B cell (primary cell): Measurements from ENCODE around the gene EHF. TPM values are rescaled to one million over a fixed set of nuclear protein-coding genes. Genes with fewer than 3 reads are reported as not detected.

Experiments
- ATAC-seq: fragments of 200-7000 bp; cut with Tn5 transposase; one replicate; pipeline ENCODE4 v1.10.0; 2021; ENCODE audit warnings: low read depth, mild to moderate bottlenecking, moderate number of reproducible peaks, moderate library complexity
- CTCF ChIA-PET: fragments of 350-600 bp; sonication (Branson Sonifier 250); formaldehyde crosslinking; loops from one replicate; lab custom pipeline; 2021; ENCODE audit warnings: antibody characterized with exemption, inconsistent platforms; lab: Charles Lee
- POLR2A ChIA-PET: fragments of 350-600 bp; sonication (Branson Sonifier 250); formaldehyde crosslinking; loops from one replicate; lab custom pipeline; 2021; ENCODE audit warnings: antibody characterized with exemption; lab: Charles Lee
- DNase-seq: peaks from one replicate; pipeline ENCODE4 v3.0.0; 2013
- H2AFZ ChIP-seq: 2 replicates; pipeline ENCODE4 v1.6.1; 2012; ENCODE audit warnings: mild to moderate bottlenecking, low read depth, low read length; ENCODE audit not compliant: insufficient read depth, poor library complexity, severe bottlenecking
- H3K27ac ChIP-seq, 2 donors: 1 replicate in 1 of 2; 2 replicates in 1 of 2; pipeline ENCODE4 v1.5.1; 2012 to 2013; ENCODE audit warnings: low read length in 2 of 2, mild to moderate bottlenecking in 2 of 2, moderate library complexity in 1 of 2
- H3K27me3 ChIP-seq, 4 experiments: fragments of 200-600 bp in 1 of 4; sonication (generic) in 1 of 4; replicated peaks in 1 of 4; 1 replicate in 2 of 4; 2 replicates in 2 of 4; pipeline versions ENCODE4 v1.6.1 to v1.7.0; 2013 to 2016; ENCODE audit warnings: low read length in 3 of 4, mild to moderate bottlenecking in 2 of 4, mixed read lengths in 1 of 4, moderate library complexity in 1 of 4; ENCODE audit not compliant: insufficient read depth in 4 of 4, control insufficient read depth in 3 of 4; ENCODE audit errors: control extremely low read depth in 1 of 4
- H3K36me3 ChIP-seq, 2 experiments: replicated peaks in 1 of 2; 1 replicate in 1 of 2; 2 replicates in 1 of 2; pipeline versions ENCODE4 v1.6.1 to v1.7.1; 2013; ENCODE audit warnings: low read length in 1 of 2; ENCODE audit not compliant: insufficient read depth in 2 of 2, control insufficient read depth in 1 of 2; ENCODE audit errors: control extremely low read depth in 1 of 2, extremely low read depth in 1 of 2
- H3K4me1 ChIP-seq, 2 donors: fragments of 200-600 bp in 1 of 2; sonication (generic) in 1 of 2; 1 replicate in 1 of 2; 2 replicates in 1 of 2; pipeline versions ENCODE4 v1.5.1 to v1.6.1; 2013 to 2017; ENCODE audit warnings: low read length in 2 of 2; ENCODE audit not compliant: control insufficient read depth in 2 of 2, insufficient read depth in 2 of 2
- H3K4me2 ChIP-seq: replicated peaks from 2 replicates; pipeline ENCODE3; 2012; ENCODE audit warnings: mild to moderate bottlenecking, low read depth, low read length; ENCODE audit not compliant: poor library complexity, severe bottlenecking
- H3K4me3 ChIP-seq, 5 experiments: fragments of 200-600 bp in 1 of 5; sonication (generic) in 1 of 5; 1 replicate in 3 of 5; 2 replicates in 2 of 5; pipeline versions ENCODE4 v1.5.1 to v1.7.0; 2011 to 2016; ENCODE audit warnings: low read length in 4 of 5, mild to moderate bottlenecking in 4 of 5, low read depth in 2 of 5, control low read depth in 1 of 5, moderate library complexity in 1 of 5; ENCODE audit not compliant: insufficient read depth in 1 of 5; ENCODE audit errors: control extremely low read depth in 1 of 5, extremely low read depth in 1 of 5
- H3K79me2 ChIP-seq: fragments of 200-600 bp; sonication (generic); one replicate; pipeline ENCODE4 v1.6.0; 2016; ENCODE audit warnings: low read length; ENCODE audit not compliant: control insufficient read depth, insufficient read depth
- H3K9ac ChIP-seq: fragments of 200-600 bp; sonication (generic); 2 replicates; pipeline ENCODE4 v1.6.1; 2017; ENCODE audit warnings: mild to moderate bottlenecking, low read length, moderate library complexity
- H3K9me3 ChIP-seq, 3 donors: one replicate each; pipeline versions ENCODE4 v1.6.1 to v1.7.1; 2013; ENCODE audit warnings: low read length in 2 of 3; ENCODE audit not compliant: control insufficient read depth in 2 of 3, insufficient read depth in 1 of 3; ENCODE audit errors: control extremely low read depth in 1 of 3
- H4K20me1 ChIP-seq: 2 replicates; pipeline ENCODE4 v1.6.0; 2012; ENCODE audit warnings: mild to moderate bottlenecking, low read length; ENCODE audit not compliant: insufficient read depth, control insufficient read depth, poor library complexity, severe bottlenecking
- H3K27ac Mint-ChIP-seq: one replicate; pipeline ENCODE4 v1.8.0; 2021; ENCODE audit warnings: mixed read lengths
- H3K27me3 Mint-ChIP-seq: one replicate; pipeline ENCODE4 v1.8.0; 2021; ENCODE audit warnings: mixed read lengths
- H3K4me1 Mint-ChIP-seq: one replicate; pipeline ENCODE4 v1.8.0; 2021; ENCODE audit warnings: mixed read lengths
- H3K4me3 Mint-ChIP-seq: one replicate; pipeline ENCODE4 v1.8.0; 2021; ENCODE audit warnings: mixed read lengths
- H3K9me3 Mint-ChIP-seq: one replicate; pipeline ENCODE4 v1.8.0; 2022; ENCODE audit warnings: mixed read lengths; ENCODE audit not compliant: insufficient read depth
- EZH2 ChIP-seq: IDR thresholded peaks from 2 replicates; pipeline ENCODE4 v1.6.1; 2012; ENCODE audit warnings: borderline replicate concordance, low read depth, mild to moderate bottlenecking, moderate library complexity, low read length; ENCODE audit not compliant: insufficient read depth, poor library complexity, severe bottlenecking
- WGBS: methylation state at CpG from one replicate; pipeline ENCODE4 v1.1.5; 2013; ENCODE audit warnings: missing lambda C conversion rate; ENCODE audit not compliant: insufficient coverage; 5-methylcytosine and 5-hydroxymethylcytosine counted together
- intact Hi-C: fragments of 100-400 bp; cut with micrococcal nuclease; formaldehyde crosslinking; loops from one replicate; pipeline ENCODE4 v1.10.0; 2022
- polyA plus RNA-seq: library from polyadenylated mRNA; depleted of rRNA; stranded (reverse); fragments of >200 nt; gene quantifications from 2 replicates; pipeline ENCODE4 v1.2.3, GENCODE V29; 2012
- total RNA-seq, 2 donors: library from RNA; stranded (reverse); fragments of 120-200 nt in 1 of 2; gene quantifications; 1 replicate in 1 of 2; 2 replicates in 1 of 2; pipeline versions ENCODE4 v1.2.3 to v1.2.4, GENCODE V29; 2013 to 2022
- TF ChIP-seq, protein P1 (sequence below): fragments of 200-600 bp; IDR thresholded peaks from one replicate; pipeline ENCODE4 v1.8.0; 2022; ENCODE audit warnings: antibody characterized with exemption, mild to moderate bottlenecking

The EHF gene
- total and polyA plus RNA-seq, 2 donors (not counting 1 experiment from before 2014, with no cell fraction given): not detected

DNA sequence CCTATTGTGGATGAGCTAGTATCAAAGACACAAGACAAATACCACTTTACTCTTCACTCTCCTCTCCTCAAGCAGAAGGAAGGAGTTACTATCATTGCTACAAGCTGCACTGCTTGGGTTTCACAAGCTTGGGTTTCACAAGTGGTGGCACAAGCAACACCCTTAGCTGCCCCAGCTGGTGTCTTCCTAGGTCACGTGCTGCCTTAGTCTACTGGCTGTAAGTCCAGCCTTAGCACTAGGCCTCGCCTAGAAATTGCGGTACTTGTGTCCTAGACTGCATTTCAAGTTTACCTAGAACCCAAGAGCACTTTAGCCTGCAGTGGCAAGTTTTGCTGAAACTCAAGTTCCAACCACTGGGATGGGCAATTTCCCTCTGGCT is 86.6 kb downstream of the EHF start:
- Histone ChIP-seq H2AFZ (no peak overlapping the region), H3K4me1 (no peaks in the 10 kb centered on the region), H4K20me1 (no peaks in the 10 kb centered on the region), H3K9me3 (peaks cover 1 to 13% (median 11%) of the 10 kb centered on the region in 3 donors), H3K27me3 (peaks cover 0 to 10% (median 0%) of the 10 kb centered on the region in 4 experiments), H3K36me3 (no peaks in the 10 kb centered on the region), H3K4me3 (no peak overlapping the region), H3K27ac (no peak overlapping the region), H3K4me2 (no peak overlapping the region), H3K9ac (no peak overlapping the region), H3K79me2 (no peaks in the 10 kb centered on the region)
- CTCF ChIA-PET: no interaction called here
- no peak overlapping the region for H3K27ac Mint-ChIP-seq
- H3K27me3 Mint-ChIP-seq: peaks cover 23% of the 10 kb centered on the region
- no peak overlapping the region for H3K4me3 Mint-ChIP-seq
- no peak for ATAC-seq
- WGBS: 64% methylated on average over 3 of the region's 3 CpGs
- POLR2A ChIA-PET: no interaction called here
- DNase-seq: no peak
- no peaks in the 10 kb centered on the region for H3K4me1 Mint-ChIP-seq
- peaks cover 17% of the 10 kb centered on the region for H3K9me3 Mint-ChIP-seq
- intact Hi-C loops: no loop called here
- no peak for TF ChIP-seq EZH2
- TF ChIP-seq, protein P1, sequence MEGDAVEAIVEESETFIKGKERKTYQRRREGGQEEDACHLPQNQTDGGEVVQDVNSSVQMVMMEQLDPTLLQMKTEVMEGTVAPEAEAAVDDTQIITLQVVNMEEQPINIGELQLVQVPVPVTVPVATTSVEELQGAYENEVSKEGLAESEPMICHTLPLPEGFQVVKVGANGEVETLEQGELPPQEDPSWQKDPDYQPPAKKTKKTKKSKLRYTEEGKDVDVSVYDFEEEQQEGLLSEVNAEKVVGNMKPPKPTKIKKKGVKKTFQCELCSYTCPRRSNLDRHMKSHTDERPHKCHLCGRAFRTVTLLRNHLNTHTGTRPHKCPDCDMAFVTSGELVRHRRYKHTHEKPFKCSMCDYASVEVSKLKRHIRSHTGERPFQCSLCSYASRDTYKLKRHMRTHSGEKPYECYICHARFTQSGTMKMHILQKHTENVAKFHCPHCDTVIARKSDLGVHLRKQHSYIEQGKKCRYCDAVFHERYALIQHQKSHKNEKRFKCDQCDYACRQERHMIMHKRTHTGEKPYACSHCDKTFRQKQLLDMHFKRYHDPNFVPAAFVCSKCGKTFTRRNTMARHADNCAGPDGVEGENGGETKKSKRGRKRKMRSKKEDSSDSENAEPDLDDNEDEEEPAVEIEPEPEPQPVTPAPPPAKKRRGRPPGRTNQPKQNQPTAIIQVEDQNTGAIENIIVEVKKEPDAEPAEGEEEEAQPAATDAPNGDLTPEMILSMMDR: no peak

Other genes with a start within 250 kb of the EHF start
- 83.2 and 88.8 TPM in 2 replicates for gene CAT, start 182.2 kb upstream of the EHF start, total RNA-seq
- gene CAT, start 182.2 kb upstream of the EHF start, polyA plus RNA-seq: 54.8 and 91.7 TPM in 2 replicates
- gene ELF5, start 107.3 kb upstream of the EHF start, total RNA-seq: not detected in 2 replicates
- gene ELF5, start 107.3 kb upstream of the EHF start, polyA plus RNA-seq: not detected in 2 replicates